HCT116 (cell line): ENCODE data around the gene ACYP1. TPM values are rescaled to one million over a fixed set of nuclear protein-coding genes. Genes with fewer than 3 reads are reported as not detected.

Source experiments
- ATAC-seq: fragments of 200-7000 bp; cut with Tn5 transposase; 2 replicates; pipeline ENCODE4 v1.9.1; 2020; ENCODE audit warnings: mild to moderate bottlenecking, moderate library complexity
- BruUV-seq: library from RNA; stranded (reverse); fragments of 400-500 nt; replicated peaks from 2 replicates; lab custom pipeline; 2021; lab: Mats Ljungman, UMichigan
- CTCF ChIA-PET: fragments of 300-600 bp; sonication (Branson Sonifier 250); formaldehyde crosslinking; loops from one replicate; lab custom pipeline; 2021; ENCODE audit warnings: antibody characterized with exemption; lab: Charles Lee
- POLR2A ChIA-PET: fragments of 300-600, 350-600 bp; sonication (Branson Sonifier 250); formaldehyde crosslinking; loops from one replicate; lab custom pipeline; 2021; ENCODE audit warnings: antibody characterized with exemption; lab: Charles Lee
- RAD21 ChIA-PET, 2 experiments: fragments of 300-600 bp; sonication (Branson Sonifier 250); formaldehyde crosslinking; loops; one replicate each; lab custom pipeline; 2023; ENCODE audit warnings: low total read pairs in 2 of 2; ENCODE audit not compliant: uncharacterized antibody in 2 of 2, unreplicated experiment in 2 of 2, low non-redundant PET in 1 of 2; lab: Charles Lee
- DNase-seq: peaks from one replicate; pipeline ENCODE4 v3.0.0-alpha.2; 2010; ENCODE audit warnings: low read depth, low spot score
- H2AFZ ChIP-seq: fragments of 200-600 bp; shearing (Covaris generic), sonication (generic); 2 replicates; pipeline ENCODE4 v1.6.1; 2017; ENCODE audit warnings: low read depth, mixed run types, mixed read lengths, antibody characterized with exemption, low read length; ENCODE audit not compliant: poor library complexity, severe bottlenecking
- H3K27ac ChIP-seq: 2 replicates; pipeline ENCODE4 v1.5.1; 2012; ENCODE audit warnings: low read depth, low read length
- H3K27me3 ChIP-seq: fragments of 200-600 bp; sonication (generic); 2 replicates; pipeline ENCODE4 v1.6.1; 2016; ENCODE audit warnings: mixed run types, low read length, mixed read lengths; ENCODE audit not compliant: insufficient read depth
- H3K36me3 ChIP-seq, 2 experiments: fragments of 200-500 bp in 1 of 2; fragments of 200-600 bp in 1 of 2; sonication (Bioruptor generic) in 1 of 2; sonication (generic) in 1 of 2; 2 replicates each; pipeline versions ENCODE4 v1.5.1 to v1.6.1; 2014 to 2016; ENCODE audit warnings: low read length in 2 of 2, inconsistent platforms in 1 of 2, mixed read lengths in 1 of 2, mixed run types in 1 of 2; ENCODE audit not compliant: insufficient read depth in 2 of 2, control insufficient read depth in 1 of 2
- H3K4me1 ChIP-seq, 2 experiments: fragments of 200-600 bp in 1 of 2; sonication (generic) in 1 of 2; 2 replicates each; pipeline versions ENCODE4 v1.5.1 to v1.6.1; 2012 to 2017; ENCODE audit warnings: low read length in 2 of 2, inconsistent platforms in 1 of 2, mild to moderate bottlenecking in 1 of 2, mixed read lengths in 1 of 2, mixed run types in 1 of 2, moderate library complexity in 1 of 2; ENCODE audit not compliant: insufficient read depth in 2 of 2, control insufficient read depth in 1 of 2
- H3K4me2 ChIP-seq: fragments of 200-600 bp; sonication (generic); 2 replicates; pipeline ENCODE4 v1.6.1; 2017; ENCODE audit warnings: mixed run types, low read length, mixed read lengths
- H3K4me3 ChIP-seq, 2 experiments: fragments of 200-600 bp in 1 of 2; sonication (generic) in 1 of 2; replicated peaks in 1 of 2; 2 replicates each; pipeline ENCODE4 v1.5.1; 2011 to 2016; ENCODE audit warnings: low read length in 2 of 2, control low read depth in 1 of 2, low read depth in 1 of 2, mild to moderate bottlenecking in 1 of 2, mixed read lengths in 1 of 2, mixed run types in 1 of 2
- H3K79me2 ChIP-seq: fragments of 200-600 bp; sonication (generic); 2 replicates; pipeline ENCODE4 v1.6.1; 2017; ENCODE audit warnings: mild to moderate bottlenecking, mixed run types, low read length, moderate library complexity, mixed read lengths; ENCODE audit not compliant: insufficient read depth
- H3K9ac ChIP-seq: fragments of 200-600 bp; sonication (generic); 2 replicates; pipeline ENCODE4 v1.6.1; 2016; ENCODE audit warnings: low read length, mixed read lengths
- H3K9me2 ChIP-seq: fragments of 200-600 bp; sonication (generic), shearing (Covaris generic); 2 replicates; pipeline ENCODE4 v1.6.1; 2017; ENCODE audit warnings: mixed run types, mild to moderate bottlenecking, moderate library complexity; ENCODE audit not compliant: insufficient read depth
- H3K9me3 ChIP-seq, 2 experiments: fragments of 200-500 bp in 1 of 2; fragments of 200-600 bp in 1 of 2; sonication (Bioruptor generic) in 1 of 2; sonication (generic) in 1 of 2; 2 replicates each; pipeline ENCODE4 v1.6.1; 2014 to 2017; ENCODE audit warnings: low read length in 2 of 2, mixed read lengths in 2 of 2, inconsistent platforms in 1 of 2, low read depth in 1 of 2, mild to moderate bottlenecking in 1 of 2, mixed run types in 1 of 2, moderate library complexity in 1 of 2; ENCODE audit not compliant: control insufficient read depth in 1 of 2, insufficient read depth in 1 of 2
- H4K20me1 ChIP-seq: fragments of 200-600 bp; sonication (generic), shearing (Covaris generic); 2 replicates; pipeline ENCODE4 v1.6.1; 2017; ENCODE audit warnings: mixed run types, mild to moderate bottlenecking, moderate library complexity; ENCODE audit not compliant: insufficient read depth
- CEBPB ChIP-seq: IDR thresholded peaks from 2 replicates; pipeline ENCODE4 v1.6.1; 2012; ENCODE audit warnings: low read depth
- EGR1 ChIP-seq: IDR thresholded peaks from 2 replicates; pipeline ENCODE4 v1.6.1; 2012; ENCODE audit warnings: low read depth
- EZH2 ChIP-seq: fragments of 200-600 bp; sonication (generic); IDR thresholded peaks from 2 replicates; pipeline ENCODE4 v1.6.1; 2017; ENCODE audit warnings: antibody characterized with exemption, mixed run types
- EZH2phosphoT487 ChIP-seq: fragments of 200-600 bp; IDR thresholded peaks from 2 replicates; pipeline ENCODE4 v1.6.1; 2018; ENCODE audit warnings: antibody characterized with exemption, borderline replicate concordance
- FOSL1 ChIP-seq: IDR thresholded peaks from 2 replicates; pipeline ENCODE4 v1.6.1; 2012; ENCODE audit warnings: low read depth
- POLR2AphosphoS5 ChIP-seq: IDR thresholded peaks from 2 replicates; pipeline ENCODE4 v1.6.1; 2011; ENCODE audit warnings: mild to moderate bottlenecking, low read depth, low read length, moderate library complexity
- RAD21 ChIP-seq: IDR thresholded peaks from 2 replicates; pipeline ENCODE4 v1.6.1; 2012; ENCODE audit warnings: low read depth, mild to moderate bottlenecking
- SP1 ChIP-seq: IDR thresholded peaks from 2 replicates; pipeline ENCODE4 v1.6.1; 2012; ENCODE audit warnings: low read depth
- ZFX ChIP-seq: fragments of 450-650 bp; IDR thresholded peaks from 2 replicates; pipeline ENCODE4 v1.6.1; 2017
- intact Hi-C: fragments of 100-400 bp; cut with micrococcal nuclease; formaldehyde crosslinking; loops from 2 replicates; pipeline ENCODE4 v1.10.0; 2022
- total RNA-seq: library from RNA; stranded (reverse); gene quantifications from one replicate; pipeline ENCODE4 v1.2.1, GENCODE V29; 2021; ENCODE audit not compliant: unreplicated experiment
- TF ChIP-seq, protein P1 (sequence below): IDR thresholded peaks from 2 replicates; pipeline ENCODE4 v1.6.1; 2012; ENCODE audit warnings: low read depth

Gene ACYP1
- total RNA-seq, 1 experiment from 2014 or later: 30.7 TPM

DNA sequence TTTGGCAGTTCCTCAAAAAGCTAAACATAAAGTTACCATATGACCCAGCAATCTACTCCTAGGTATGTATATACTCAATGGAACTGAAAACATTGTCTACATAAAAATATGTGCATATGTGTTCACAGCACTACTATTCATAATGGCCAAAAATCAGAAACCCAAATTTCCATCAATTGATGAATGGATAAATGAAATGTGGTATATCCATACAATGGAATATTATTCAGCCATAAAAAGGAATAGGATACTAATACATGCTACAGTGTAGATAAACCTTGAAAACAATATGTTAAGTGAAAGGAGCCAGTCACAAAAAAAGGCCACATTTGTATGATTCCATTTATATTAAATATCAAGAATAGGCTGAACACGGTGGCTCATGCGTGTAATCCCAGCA lies 3.4 kb downstream of the ACYP1 start:
- no peak overlapping the region for H3K27ac ChIP-seq
- H3K4me1 ChIP-seq: peaks cover 5 to 13% of the 10 kb centered on the region in 2 experiments; a peak in 2 of 4 replicates
- no TSS peak for BruUV-seq
- POLR2A ChIA-PET: no interaction called here
- H3K9ac ChIP-seq: no peak overlapping the region
- RAD21 ChIA-PET: no interaction called here
- no peak overlapping the region for H2AFZ ChIP-seq
- H3K4me3 ChIP-seq: no peak overlapping the region
- intact Hi-C loops: no loop called here
- H3K27me3 ChIP-seq: no peaks in the 10 kb centered on the region
- CTCF ChIA-PET: no interaction called here
- no peaks in the 10 kb centered on the region for H4K20me1 ChIP-seq
- no peaks in the 10 kb centered on the region for H3K9me3 ChIP-seq
- peaks cover 55% of the 10 kb centered on the region for H3K79me2 ChIP-seq
- ATAC-seq: no peak
- TF ChIP-seq EGR1: no peak
- no peak for TF ChIP-seq EZH2phosphoT487
- no peak for TF ChIP-seq FOSL1
- TF ChIP-seq EZH2: no peak
- no peak for TF ChIP-seq CEBPB
- no peak for TF ChIP-seq RAD21
- no peak for TF ChIP-seq ZFX
- TF ChIP-seq SP1: no peak
- TF ChIP-seq POLR2AphosphoS5: no peak
- TF ChIP-seq, protein P1, sequence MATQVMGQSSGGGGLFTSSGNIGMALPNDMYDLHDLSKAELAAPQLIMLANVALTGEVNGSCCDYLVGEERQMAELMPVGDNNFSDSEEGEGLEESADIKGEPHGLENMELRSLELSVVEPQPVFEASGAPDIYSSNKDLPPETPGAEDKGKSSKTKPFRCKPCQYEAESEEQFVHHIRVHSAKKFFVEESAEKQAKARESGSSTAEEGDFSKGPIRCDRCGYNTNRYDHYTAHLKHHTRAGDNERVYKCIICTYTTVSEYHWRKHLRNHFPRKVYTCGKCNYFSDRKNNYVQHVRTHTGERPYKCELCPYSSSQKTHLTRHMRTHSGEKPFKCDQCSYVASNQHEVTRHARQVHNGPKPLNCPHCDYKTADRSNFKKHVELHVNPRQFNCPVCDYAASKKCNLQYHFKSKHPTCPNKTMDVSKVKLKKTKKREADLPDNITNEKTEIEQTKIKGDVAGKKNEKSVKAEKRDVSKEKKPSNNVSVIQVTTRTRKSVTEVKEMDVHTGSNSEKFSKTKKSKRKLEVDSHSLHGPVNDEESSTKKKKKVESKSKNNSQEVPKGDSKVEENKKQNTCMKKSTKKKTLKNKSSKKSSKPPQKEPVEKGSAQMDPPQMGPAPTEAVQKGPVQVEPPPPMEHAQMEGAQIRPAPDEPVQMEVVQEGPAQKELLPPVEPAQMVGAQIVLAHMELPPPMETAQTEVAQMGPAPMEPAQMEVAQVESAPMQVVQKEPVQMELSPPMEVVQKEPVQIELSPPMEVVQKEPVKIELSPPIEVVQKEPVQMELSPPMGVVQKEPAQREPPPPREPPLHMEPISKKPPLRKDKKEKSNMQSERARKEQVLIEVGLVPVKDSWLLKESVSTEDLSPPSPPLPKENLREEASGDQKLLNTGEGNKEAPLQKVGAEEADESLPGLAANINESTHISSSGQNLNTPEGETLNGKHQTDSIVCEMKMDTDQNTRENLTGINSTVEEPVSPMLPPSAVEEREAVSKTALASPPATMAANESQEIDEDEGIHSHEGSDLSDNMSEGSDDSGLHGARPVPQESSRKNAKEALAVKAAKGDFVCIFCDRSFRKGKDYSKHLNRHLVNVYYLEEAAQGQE: no peak
- no peak overlapping the region for H3K4me2 ChIP-seq
- no peak for DNase-seq
- H3K9me2 ChIP-seq: no peaks in the 10 kb centered on the region
- peaks cover 2 to 20% of the 10 kb centered on the region in 2 experiments; a peak in 1 of 4 replicates for H3K36me3 ChIP-seq
